Measurements from ENCODE around the gene B3GNT5.

B3GNT5 gene

DNA sequence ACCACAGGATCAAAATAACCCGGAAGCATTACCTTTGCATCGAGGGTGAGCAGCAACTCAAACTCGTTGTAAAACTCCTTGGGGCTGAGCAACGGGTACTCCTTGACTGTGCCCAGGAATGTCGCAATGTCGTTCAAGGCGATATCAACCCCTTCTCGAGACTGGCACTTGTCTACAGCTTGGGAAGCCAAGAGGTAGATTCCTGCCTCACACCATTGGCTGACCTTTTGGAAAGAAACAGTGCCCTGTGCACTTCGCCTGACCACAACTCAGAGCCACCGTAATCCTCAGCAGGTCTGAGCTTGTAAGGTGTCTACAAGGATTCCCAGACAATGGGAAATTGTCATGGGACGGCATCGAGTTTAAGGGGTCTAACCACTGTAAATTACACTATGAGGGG lies 43.9 kb downstream of the B3GNT5 start:
- DNase-seq: no peak

DNA sequence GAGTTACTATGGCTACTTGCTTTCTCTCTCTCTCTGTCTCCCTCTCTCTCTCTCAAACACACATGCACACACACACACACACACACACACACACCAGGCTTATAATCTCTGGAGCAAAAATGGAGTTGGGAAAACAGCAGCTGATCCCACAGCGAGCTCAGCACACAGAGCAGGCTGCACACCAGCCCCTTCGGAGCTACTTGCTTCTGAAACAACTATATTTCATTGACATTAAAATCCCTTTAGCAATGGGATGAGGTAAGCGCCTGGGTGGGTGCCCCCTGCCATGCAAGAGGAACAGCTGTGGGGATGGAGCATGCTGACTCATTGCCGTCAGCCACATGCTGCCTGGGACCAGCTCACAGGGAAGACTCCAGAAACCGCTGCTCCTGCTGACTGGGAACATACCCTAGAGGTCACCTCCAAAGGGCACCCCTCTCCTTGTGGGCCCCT lies 45.7 kb downstream of the B3GNT5 start:
- DNase-seq: peak; percentile 92

DNA sequence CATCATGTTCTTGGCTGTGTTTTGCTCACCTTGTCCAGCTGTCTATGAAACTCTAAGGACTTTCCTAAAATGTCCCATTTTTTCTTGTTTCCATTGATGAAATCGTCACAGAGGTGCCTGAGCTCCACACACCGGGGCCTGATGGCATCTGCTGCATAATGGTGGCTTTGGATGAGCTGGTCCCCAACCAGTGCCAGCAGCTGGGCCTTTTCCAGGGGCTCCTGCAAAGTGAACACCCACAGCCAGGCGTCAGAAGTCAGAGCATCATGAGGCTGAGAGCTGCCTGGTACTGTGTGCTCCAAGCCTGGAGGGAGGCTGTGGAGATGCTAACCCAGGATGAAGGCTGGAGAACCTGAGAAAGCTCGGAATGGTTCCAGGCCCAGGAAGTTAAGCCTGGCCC lies 46.9 kb downstream of the B3GNT5 start:
- DNase-seq: no peak

DNA sequence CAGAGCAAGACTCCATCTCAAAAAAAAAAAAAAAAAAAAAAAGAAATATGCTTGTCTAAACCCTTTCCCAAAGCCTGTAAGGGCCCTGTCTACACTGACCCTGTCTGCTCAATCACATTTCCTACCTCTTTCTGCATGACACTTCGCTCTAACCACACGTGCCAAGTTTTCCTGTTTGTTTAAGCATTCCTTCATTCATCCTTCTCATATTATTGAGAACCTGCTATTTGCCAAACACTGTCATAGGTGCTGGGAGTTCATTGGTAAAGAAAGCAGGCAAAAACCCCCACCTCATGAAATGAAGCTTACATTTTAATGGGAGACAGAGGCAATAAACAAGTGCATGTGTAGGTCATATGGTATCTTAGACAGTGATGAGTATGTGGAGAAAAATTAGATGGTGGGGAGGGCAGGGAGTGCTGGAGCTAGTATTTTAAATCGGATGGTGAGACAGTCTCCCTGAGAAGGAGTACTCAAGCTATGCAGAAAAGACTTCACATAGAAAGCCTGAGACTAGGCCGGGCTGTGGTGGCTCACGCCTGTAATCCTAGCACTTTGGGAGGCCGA lies 48.0 kb downstream of the B3GNT5 start:
- DNase-seq: no peak

DNA sequence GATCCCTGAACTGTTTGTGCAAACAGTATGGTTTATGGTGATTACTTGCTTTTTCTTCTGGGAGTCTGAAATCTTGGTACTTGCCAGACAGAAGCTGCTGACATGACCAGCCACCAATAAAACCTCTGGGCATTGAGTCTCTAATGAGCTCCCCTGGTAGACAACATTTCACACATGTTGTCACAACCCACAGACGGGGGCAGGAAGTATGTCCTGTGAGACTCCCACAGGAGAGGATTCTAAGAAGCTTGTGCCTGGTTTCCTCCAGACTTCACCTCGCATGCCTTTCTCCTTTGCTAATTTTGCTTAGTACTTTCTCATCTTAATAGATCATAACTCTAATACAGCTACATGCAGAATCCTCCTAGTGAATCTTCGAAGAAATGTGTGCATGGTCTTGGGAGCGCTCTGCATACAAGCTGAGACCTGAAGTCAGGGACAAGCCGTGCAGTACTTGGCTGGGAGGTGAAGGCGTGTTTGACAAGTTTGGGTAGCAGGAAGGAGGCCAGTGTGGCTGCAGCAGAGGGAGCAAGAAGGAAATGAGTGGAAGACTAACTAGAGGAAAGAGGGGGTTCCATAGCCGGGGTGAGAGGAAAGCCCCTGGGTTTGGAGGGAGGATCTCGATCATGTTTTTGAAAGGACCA lies 49.0 kb downstream of the B3GNT5 start:
- DNase-seq: peak; percentile 22

DNA sequence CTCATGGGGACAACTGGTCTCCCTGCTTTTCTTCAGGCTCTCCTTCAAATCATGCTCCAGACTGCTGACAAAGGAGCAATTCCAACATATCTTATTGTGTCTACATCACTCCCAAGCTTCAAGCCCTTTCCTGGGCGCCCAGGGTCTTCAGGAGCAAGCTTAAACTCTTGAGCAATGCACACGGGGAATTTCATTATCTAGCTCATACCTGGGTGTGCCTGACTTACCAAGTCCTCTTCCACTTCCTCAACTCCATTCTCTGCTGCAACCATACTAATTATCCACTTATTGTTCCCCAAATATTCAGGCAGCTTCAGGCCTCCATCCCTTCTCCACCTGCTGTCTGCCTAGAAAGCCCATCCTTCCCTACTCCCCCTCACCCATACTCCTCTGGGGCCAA lies 50.6 kb downstream of the B3GNT5 start:
- DNase-seq: no peak

DNA sequence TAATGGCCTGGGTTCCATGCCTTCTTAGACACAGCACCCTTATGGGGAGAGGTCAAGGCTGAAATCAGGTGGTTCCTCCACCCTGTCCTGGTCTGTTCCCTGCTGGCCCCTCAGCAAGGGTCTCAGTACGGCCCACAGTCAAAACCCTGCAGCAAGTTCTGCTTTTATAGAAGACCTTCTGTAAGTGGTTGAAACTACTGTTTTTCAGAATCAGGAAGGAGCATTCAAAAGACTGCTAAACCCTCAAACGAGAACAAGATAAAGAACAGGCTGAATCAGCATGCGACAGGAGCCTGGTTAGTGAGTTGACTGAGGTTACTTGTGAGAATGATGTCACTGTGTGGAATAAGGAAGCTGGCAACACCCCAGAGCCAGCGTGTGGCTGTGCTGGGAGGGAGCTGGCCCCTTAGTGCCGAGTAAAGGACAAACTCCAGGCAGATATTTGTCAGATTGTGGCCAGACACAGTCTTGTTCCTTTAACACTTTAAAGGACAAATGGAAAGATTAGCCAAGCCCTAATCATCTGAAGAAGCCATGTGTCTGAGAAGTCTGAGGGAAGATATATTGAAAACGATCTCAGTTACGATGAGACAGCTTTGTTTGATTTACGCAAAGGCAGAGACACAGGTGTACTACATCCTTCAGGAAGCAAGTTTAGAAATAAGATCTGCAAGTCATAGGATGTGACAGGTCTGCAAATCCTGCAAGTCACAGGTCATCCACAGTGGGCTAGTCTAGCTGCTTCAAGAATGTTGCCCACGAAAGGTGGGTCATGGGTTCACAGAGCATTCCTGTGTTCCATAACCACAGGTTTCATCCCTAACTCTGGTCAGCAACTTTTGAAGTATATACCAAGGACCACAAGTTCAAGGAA lies 54.0 kb downstream of the B3GNT5 start:
- DNase-seq: peak; percentile 92

DNA sequence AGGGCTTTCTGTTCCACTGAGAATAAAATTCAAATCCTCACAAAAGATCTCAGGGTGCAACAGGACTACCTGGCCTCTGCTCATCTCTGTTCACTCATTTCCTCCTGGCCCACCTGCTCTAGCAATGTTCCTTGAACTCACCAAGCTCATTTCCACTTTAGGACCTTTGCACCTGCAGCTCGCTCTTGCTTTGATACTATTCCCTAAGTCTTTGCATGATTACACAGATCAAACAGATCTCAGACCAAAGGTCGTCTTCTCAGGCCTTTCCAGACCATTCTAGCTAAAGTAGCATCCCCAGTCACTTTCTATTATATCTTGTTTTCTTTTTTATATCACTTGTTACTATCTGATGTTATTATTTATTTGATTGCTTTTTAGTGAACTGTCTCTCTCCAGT lies 54.7 kb downstream of the B3GNT5 start:
- DNase-seq: no peak

DNA sequence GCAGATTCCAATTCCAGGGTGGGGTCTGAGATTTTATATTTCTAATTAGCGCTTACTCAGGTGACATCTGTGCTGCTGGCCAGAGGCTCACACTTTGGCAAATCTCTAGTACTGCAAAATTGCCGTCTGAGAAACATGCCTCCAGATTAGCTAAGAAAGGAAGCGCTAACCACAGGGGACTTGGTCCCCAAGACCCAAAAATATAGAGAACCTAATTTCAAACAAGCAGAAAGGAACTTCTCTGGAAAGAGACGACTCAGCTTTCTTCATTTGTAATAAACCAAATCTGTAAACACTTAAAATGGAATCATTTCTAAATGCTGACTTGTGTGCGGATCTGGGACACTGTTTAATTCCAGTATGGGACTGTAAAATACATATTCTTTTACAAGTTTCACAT lies 55.7 kb downstream of the B3GNT5 start:
- DNase-seq: no peak

DNA sequence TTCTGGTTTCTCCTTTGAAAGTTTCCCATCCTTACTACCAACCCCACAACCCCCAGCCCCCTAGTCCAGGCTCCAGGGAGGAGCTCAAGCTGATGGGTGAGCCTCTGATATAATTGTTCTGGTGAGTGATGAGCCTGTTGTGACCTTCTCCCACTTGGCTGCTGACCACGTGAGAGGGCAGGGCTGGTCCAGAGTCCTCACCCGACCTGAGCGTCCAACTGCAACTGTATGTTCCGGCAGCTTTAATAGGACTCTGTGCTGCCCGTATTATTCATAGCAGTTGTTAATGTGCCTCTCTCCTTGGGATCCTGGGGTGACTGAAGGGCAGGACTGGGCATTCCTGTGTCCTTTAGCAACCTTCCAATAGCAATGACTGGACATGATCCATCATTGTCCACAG lies 56.2 kb downstream of the B3GNT5 start:
- no peak for DNase-seq

DNA sequence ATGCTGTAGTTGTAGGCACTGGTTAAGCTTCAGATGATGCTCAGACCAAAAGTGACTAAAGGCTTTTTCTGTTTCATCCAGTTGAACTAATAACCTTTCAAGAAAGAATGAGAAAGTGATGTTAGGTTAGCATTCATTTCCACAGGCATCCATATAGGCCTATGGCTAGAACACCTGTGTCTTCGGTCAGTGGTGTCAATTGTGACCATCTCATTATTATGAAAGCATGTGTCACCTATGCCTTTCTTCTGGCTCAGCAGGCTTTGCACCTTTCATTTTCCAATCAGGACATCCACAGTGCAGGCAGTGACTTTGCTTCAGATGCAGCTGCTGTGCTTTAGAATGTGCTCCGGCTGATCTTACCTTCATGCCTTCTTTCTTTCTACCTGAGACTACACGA lies 57.9 kb downstream of the B3GNT5 start:
- DNase-seq: no peak

DNA sequence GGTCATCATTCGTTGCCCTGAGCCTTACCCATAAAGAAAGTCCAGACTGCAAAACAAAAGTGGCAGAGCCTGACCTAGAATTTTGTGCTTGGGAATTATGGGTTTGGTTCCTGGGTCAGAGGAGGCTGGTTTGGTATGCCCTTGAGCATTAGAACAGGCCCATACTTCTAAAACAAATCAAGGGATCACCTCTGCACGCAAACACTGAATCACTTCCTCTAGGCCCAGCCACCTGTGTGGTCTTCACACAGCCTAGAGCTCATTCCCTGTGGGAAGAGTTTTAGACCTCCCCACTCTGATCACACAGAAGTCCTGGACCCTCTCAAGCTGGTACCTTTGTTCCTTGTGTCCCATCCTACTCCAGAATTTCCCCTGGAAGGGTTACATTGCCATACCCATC lies 59.4 kb downstream of the B3GNT5 start:
- DNase-seq: no peak

DNA sequence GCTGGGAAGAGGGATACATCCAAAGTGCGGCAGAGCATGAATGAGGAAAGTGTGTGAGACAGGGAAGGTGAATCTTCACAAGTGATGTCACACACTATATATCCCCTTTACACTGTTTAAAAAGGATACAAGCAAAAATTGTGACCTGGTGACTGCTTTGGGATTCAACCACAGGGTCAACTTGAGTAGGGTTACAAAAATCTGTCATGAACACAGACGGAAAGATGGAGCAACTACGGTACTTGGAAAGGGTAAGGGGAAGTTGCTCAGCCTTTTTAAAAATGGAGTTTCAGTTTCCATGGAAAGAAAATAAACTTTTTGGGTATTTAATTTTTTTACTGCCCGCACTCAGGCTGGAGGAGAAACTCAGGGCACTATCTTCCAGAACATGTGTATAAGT lies 60.3 kb downstream of the B3GNT5 start:
- DNase-seq: peak; percentile 75

DNA sequence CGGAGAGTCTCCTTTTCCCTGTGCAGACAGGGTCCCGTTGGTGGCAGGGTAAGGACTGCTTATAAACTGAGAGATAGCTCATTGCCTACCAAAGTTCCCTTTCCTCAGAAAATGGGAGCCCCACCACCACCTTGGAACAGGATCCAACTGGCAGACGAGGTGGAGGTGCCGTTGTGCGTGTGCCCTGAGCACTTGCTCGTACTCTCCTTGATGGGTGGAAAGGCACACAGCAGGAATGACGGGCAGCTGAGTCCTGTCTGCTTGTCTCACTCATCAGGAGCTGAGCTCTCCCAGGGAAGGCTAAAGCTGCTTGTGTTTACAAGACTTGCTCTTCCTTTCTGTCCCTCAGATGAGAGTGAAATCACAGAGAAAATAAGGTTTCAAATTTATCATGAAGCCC lies 60.7 kb downstream of the B3GNT5 start:
- DNase-seq: no peak

DNA sequence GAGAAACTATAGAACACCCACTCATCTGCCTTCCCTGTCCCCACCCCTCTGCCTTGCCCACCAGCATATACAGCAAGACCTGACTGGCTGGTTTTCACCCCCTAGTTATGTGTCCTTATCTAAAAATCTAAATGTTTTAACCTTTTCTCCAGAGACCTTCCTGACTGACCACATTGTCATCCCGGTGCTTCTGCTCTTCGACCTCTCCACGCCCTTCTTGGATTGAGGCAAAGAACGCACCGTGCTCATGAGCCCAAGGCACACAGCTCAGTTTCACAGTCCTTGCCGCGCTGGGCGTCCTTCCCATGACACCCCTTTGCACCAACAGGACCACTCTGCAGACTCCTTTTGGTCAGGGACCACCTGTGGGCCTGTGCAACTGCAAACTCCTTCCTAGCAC lies 62.7 kb downstream of the B3GNT5 start:
- no peak for DNase-seq

DNA sequence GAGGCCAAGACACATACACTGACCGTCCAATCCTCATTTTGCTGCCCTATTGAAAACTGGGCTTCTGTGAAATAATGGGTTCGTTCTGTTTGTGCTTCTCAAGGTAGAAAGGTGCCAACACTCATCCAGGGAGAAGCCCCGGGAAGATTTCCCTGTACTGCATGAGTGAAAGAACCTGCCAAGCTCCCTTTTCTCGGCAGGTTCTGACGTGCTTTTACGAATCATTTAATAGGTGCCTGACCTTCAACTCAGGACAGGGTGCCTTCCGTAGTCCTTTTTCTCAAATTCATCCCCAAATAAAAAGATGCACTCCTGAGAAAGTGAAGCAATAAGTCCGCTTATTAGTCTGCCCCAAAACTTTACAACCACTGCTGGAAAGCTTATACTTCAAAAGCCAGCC lies 64.2 kb downstream of the B3GNT5 start:
- no peak for DNase-seq

DNA sequence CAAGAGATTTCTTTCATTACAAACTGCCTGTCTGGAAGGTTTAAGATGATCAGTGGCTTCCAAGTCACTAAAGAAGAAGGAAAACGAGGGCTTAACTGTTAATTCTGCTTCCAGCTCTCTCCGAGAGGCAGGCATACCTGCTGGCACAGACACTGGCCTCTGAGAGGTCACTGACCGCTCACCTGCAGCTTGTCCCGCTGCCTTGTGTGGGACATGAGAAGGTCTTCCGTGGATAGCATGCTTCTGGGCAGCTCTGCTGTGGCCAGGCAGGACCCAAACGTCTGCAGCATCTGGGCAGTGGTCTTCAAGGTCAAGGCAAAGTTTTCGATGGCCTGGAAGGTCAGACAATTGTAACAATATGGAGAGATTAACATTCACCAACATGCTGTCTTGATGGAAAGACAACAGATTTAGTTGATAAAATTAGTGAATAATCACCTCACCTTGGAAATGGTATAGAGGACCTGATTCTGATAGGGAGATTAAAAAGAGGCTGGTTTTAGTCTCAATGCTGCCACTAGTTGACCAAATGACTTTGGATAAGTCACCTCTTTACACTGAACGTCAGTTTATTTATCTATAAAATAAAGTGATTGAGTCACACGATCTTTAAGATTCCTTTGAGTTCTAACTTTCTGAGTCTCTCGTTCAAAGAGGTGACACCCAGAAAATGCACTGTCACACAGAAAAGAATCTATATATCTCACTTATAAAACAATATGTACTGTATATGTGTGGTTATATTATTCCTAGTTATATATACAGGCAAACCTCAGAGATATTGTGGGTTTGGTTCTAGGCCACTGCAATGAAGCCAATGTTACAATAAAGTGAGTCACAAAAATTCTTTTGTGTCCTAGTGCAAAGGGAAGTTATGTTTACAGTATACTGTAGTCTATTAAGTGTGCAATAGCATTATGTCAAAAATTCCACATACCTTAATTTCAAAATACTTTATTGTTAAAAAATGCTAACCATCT lies 65.1 kb downstream of the B3GNT5 start:
- DNase-seq: no peak

DNA sequence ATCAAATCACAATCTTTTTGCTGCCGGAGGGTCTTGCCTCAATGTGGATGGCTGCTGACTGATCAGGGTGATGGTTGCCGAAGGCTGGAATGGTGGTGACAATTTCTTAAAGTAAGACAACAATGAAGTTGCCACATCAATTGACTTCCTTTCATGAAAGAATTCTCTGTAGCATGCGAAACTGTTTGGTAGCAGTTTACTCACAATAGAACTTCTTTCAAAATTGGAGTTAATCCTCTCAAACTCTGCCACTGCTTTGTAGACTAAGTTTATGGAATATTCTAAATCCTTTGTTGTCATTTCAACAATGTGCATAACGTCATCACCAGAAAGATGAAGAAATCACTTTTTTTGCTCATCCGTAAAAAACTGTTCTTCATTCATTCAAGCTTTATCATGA lies 65.8 kb downstream of the B3GNT5 start:
- DNase-seq: peak; percentile 35

DNA sequence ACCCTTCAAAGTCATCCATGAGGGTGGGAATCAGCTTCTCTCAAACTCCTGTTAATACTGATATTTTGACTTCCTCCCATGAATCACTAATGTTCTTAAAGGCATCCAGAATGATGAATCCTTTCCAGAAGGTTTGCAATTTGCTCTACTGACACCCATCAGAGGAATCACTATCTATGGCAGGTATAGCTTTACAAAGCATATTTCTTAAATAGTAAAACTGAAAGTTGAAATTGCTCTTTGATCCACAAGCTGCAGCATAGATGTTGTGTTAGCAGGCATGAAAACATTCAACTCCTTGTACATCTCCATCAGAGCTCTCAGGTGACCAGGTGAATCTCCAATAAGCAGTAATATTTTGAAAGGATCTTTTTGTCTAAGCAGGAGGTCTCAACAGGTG lies 66.3 kb downstream of the B3GNT5 start:
- no peak for DNase-seq

Measured in suppressor macrophage treated with lipopolysaccharide for 4 hours (primary cell).